GM12892 (cell line): ENCODE measurements around the gene PODXL.

Experiments used
- POLR2A ChIP-seq: IDR thresholded peaks from 2 replicates; pipeline ENCODE4 v1.6.1; 2011; ENCODE audit warnings: low read depth, low read length, control low read depth
- POLR2AphosphoS5 ChIP-seq: IDR thresholded peaks from 2 replicates; pipeline ENCODE4 v1.6.1; 2011; ENCODE audit warnings: low read depth, low read length, control low read depth

DNA sequence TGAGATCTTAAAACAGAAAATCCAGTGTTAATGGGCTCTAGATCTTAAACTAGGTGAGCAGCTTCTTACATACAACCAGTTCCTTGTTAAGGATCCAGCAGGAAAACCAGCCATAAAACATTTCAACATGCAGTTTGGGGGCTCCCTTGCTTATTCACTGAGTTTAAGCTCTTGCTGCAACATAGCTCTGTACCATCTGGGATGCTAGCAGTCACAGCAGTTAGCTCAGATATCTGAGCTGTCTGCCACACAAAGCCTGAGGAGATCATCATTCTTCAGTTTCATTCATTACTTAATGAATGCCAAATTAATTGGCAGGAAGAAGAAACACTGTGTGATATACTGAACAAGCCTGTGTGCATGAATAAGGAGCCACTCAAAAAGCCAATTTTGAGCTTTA, 62.8 kb downstream of the PODXL start:
- TF ChIP-seq POLR2A, result no peak
- no peak for TF ChIP-seq POLR2AphosphoS5
